HL-60 (cell line): ENCODE data around the gene PTPRD.

ENCODE experiments used
- DNase-seq, 2 experiments: peaks; one replicate each; pipeline ENCODE4 v3.0.0-alpha.2; 2010 to 2020; ENCODE audit warnings: low read depth in 1 of 2, low spot score in 1 of 2
- H3K27ac ChIP-seq: fragments of 250-450 bp; sonication (Bioruptor Pico); replicated peaks from 2 replicates; pipeline ENCODE4 v1.5.1; 2020; ENCODE audit warnings: mild to moderate bottlenecking, moderate library complexity
- H3K27me3 ChIP-seq: fragments of 250-450 bp; sonication (Bioruptor Pico); 2 replicates; pipeline ENCODE4 v1.5.1; 2021; ENCODE audit warnings: mild to moderate bottlenecking, moderate library complexity; ENCODE audit not compliant: insufficient read depth, poor library complexity, severe bottlenecking
- H3K4me3 ChIP-seq: replicated peaks from 2 replicates; pipeline ENCODE4 v1.5.1; 2011; ENCODE audit warnings: mild to moderate bottlenecking, control low read depth, low read length; ENCODE audit not compliant: insufficient read depth
- GABPA ChIP-seq: IDR thresholded peaks from 2 replicates; pipeline ENCODE4 v1.6.1; 2012; ENCODE audit warnings: low read depth
- POLR2AphosphoS5 ChIP-seq: IDR thresholded peaks from 2 replicates; pipeline ENCODE4 v1.6.1; 2012; ENCODE audit warnings: low read depth
- SPI1 ChIP-seq: IDR thresholded peaks from 2 replicates; pipeline ENCODE4 v1.6.1; 2012; ENCODE audit warnings: low read depth, mild to moderate bottlenecking, borderline replicate concordance
- TF ChIP-seq, protein P1 (sequence below): IDR thresholded peaks from 2 replicates; pipeline ENCODE4 v1.6.1; 2012; ENCODE audit warnings: low read depth; ENCODE audit not compliant: insufficient replicate concordance
- TF ChIP-seq, protein P2 (sequence below): IDR thresholded peaks from one replicate; pipeline ENCODE4 v1.5.1; 2011; ENCODE audit warnings: low read length, control low read depth, inconsistent platforms; ENCODE audit not compliant: insufficient read depth

PTPRD gene

DNA sequence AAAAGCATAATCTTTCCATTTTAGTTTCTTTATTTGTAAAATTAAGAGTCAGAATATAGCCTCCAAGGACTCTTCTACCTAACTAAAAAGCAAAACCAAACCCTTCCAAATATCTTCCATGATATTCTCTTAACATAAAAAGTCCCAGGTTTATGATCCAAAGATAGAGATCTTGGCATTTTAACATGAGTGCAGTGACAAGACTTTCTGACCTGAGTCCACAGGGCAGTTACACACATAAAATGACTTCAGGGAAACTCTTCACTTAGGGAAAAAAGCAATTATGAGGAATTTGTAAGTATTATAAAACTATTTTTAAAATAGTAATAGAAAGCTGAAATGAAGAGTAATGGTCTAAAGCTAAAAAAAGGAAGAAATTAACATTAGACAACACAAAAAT lies 2040.6 kb downstream of the PTPRD start:
- DNase-seq, result no peak
- Histone ChIP-seq H3K27me3 (no peaks in the 10 kb centered on the region), H3K4me3 (no peak overlapping the region), H3K27ac (no peak overlapping the region)
- TF ChIP-seq, protein P1, sequence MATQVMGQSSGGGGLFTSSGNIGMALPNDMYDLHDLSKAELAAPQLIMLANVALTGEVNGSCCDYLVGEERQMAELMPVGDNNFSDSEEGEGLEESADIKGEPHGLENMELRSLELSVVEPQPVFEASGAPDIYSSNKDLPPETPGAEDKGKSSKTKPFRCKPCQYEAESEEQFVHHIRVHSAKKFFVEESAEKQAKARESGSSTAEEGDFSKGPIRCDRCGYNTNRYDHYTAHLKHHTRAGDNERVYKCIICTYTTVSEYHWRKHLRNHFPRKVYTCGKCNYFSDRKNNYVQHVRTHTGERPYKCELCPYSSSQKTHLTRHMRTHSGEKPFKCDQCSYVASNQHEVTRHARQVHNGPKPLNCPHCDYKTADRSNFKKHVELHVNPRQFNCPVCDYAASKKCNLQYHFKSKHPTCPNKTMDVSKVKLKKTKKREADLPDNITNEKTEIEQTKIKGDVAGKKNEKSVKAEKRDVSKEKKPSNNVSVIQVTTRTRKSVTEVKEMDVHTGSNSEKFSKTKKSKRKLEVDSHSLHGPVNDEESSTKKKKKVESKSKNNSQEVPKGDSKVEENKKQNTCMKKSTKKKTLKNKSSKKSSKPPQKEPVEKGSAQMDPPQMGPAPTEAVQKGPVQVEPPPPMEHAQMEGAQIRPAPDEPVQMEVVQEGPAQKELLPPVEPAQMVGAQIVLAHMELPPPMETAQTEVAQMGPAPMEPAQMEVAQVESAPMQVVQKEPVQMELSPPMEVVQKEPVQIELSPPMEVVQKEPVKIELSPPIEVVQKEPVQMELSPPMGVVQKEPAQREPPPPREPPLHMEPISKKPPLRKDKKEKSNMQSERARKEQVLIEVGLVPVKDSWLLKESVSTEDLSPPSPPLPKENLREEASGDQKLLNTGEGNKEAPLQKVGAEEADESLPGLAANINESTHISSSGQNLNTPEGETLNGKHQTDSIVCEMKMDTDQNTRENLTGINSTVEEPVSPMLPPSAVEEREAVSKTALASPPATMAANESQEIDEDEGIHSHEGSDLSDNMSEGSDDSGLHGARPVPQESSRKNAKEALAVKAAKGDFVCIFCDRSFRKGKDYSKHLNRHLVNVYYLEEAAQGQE, result no peak
- no peak for TF ChIP-seq POLR2AphosphoS5
- TF ChIP-seq GABPA, result no peak
- TF ChIP-seq, protein P2, sequence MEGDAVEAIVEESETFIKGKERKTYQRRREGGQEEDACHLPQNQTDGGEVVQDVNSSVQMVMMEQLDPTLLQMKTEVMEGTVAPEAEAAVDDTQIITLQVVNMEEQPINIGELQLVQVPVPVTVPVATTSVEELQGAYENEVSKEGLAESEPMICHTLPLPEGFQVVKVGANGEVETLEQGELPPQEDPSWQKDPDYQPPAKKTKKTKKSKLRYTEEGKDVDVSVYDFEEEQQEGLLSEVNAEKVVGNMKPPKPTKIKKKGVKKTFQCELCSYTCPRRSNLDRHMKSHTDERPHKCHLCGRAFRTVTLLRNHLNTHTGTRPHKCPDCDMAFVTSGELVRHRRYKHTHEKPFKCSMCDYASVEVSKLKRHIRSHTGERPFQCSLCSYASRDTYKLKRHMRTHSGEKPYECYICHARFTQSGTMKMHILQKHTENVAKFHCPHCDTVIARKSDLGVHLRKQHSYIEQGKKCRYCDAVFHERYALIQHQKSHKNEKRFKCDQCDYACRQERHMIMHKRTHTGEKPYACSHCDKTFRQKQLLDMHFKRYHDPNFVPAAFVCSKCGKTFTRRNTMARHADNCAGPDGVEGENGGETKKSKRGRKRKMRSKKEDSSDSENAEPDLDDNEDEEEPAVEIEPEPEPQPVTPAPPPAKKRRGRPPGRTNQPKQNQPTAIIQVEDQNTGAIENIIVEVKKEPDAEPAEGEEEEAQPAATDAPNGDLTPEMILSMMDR, result no peak
- no peak for TF ChIP-seq SPI1

DNA sequence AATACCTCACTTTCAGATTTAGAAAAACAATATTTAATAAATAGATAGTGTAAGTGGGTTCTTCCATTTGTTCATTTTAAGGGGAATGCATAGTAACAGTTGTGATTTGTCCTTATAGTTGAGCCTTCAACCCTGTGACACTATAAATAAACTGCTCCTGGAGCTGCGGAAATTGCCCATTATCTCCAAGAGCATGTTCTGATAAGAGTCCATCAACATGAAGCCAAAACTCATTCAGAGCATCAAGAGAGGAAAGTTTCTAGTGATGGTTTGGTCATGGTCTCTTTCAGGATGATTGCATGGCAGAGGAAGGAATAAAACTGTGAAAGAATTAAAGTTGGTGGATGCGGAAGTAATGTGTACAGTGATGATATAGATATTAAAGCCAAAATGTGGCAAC lies 2041.2 kb downstream of the PTPRD start:
- no peak overlapping the region for H3K4me3 ChIP-seq
- no peak overlapping the region for H3K27ac ChIP-seq
- DNase-seq, result no peak

DNA sequence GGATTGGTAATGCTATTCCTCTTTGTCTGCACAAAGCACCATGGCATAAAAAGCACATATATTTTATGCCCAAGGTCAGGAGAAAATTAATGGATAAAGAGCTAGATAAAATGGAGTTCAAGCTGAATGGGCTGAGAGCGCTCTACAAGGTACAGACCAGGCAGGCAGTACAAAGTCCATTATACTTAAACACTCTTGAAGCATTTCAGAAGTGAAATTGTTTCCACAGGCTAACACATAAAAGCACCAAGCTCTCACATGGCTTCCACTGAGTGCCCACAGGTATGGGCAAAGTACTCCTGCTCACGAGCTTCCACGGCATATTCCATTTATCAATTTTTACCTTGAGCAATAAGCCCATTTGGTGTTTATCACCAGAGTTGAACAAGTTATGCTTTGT lies 2042.0 kb downstream of the PTPRD start:
- H3K27ac ChIP-seq, result no peak overlapping the region
- no peak overlapping the region for H3K4me3 ChIP-seq
- DNase-seq, result no peak
- H3K27me3 ChIP-seq, result no peaks in the 10 kb centered on the region
- TF ChIP-seq, protein P1, result no peak
- no peak for TF ChIP-seq SPI1
- TF ChIP-seq, protein P2, result no peak
- no peak for TF ChIP-seq POLR2AphosphoS5
- no peak for TF ChIP-seq GABPA

More for the DNA sequence above, 2041.2 kb downstream of the PTPRD start:
- TF ChIP-seq, protein P1, result no peak
- TF ChIP-seq POLR2AphosphoS5 (no peak), GABPA (no peak), SPI1 (no peak)
- TF ChIP-seq, protein P2, result no peak
- no peaks in the 10 kb centered on the region for H3K27me3 ChIP-seq
